Measurements from ENCODE around the gene SLC22A17. TPM values are rescaled to one million over a fixed set of nuclear protein-coding genes. Genes with fewer than 3 reads are reported as not detected.
"Not testable (repeated sequence)": the region's sequence is repeated elsewhere in the genome, so short reads cannot be mapped to it uniquely, and the experiment has no call there.

SLC22A17 gene
- total and polyA plus RNA-seq, 9 donors: 8.9 to 48.0 (median 34.3) TPM

DNA sequence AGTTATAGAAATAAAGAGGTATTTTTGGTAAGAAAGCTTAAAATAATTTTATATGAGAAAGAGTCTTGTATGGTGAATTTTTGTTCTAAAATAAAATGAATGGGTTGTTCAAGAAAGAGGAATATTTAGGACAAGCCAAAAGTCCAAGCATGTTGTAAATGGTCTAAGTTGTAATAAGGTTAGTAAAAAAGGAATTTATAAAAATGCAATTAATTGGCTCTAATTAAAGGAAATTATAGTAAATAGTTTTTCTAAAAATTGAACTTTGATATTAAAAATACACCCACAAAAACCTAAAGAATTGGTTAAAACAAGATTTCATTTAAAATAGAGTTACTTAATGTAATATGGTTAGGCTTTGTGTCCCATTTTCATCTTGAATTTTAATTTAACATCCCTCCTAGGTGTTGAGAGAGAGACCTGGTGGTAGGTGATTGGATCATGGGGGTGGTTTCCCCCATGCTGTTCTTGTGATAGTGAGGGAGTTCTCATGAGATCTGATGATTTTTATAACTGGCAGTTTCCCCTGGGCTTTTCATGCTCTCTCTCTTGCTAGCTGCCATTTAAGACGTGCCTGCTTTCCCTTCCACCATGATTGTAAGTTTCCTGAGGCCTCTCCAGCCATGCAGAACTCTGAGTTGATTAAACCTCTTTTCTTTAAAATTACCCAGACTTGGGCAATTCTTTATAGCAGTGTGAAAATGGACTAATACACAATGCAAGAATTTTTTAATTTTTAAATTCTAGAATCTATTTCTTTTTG lies 13.0 kb downstream of the SLC22A17 start:
- intact Hi-C loops (cut with DNase I): no loop called here
- WGBS, 3 donors: 67 to 82% (median 74%) methylated on average over 1 of the region's 1 CpG
- no peak for TF ChIP-seq EP300 (IDR thresholded peaks at IDR 0.05)
- TF ChIP-seq POLR2A (IDR thresholded peaks at IDR 0.05): no peak
- TF ChIP-seq, protein P1, sequence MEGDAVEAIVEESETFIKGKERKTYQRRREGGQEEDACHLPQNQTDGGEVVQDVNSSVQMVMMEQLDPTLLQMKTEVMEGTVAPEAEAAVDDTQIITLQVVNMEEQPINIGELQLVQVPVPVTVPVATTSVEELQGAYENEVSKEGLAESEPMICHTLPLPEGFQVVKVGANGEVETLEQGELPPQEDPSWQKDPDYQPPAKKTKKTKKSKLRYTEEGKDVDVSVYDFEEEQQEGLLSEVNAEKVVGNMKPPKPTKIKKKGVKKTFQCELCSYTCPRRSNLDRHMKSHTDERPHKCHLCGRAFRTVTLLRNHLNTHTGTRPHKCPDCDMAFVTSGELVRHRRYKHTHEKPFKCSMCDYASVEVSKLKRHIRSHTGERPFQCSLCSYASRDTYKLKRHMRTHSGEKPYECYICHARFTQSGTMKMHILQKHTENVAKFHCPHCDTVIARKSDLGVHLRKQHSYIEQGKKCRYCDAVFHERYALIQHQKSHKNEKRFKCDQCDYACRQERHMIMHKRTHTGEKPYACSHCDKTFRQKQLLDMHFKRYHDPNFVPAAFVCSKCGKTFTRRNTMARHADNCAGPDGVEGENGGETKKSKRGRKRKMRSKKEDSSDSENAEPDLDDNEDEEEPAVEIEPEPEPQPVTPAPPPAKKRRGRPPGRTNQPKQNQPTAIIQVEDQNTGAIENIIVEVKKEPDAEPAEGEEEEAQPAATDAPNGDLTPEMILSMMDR (IDR thresholded peaks at IDR 0.05): no peak

DNA sequence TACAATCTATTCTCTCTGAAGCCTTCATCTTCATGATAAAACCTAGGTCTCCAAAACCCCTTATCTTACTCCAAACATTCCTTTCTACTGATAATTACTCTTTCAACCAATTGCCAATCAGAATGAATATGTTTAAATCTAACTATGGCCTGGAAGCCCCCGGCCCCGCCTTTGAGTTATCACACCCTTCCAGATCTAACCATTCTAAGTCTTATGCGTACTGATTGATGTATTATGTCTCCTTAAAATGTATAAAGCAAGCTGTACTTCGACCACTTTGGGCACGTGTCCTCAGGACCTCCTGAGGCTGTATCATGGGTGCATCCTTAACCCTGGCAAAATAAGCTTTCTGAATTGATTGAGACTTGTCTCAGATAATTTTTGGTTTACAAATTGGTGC lies 17.1 kb downstream of the SLC22A17 start:
- Histone ChIP-seq H3K36me3 (no peaks in the 10 kb centered on the region), H3K4me3 (no peak overlapping the region), H3K4me1 (ENCODE audit: insufficient read depth) (no peaks in the 10 kb centered on the region), H3K9me3 (no peaks in the 10 kb centered on the region), H3K27me3 (no peaks in the 10 kb centered on the region), H3K27ac (no peak overlapping the region)
- TF ChIP-seq, protein P1 (IDR thresholded peaks at IDR 0.05): no peak
- TF ChIP-seq POLR2A (IDR thresholded peaks at IDR 0.05): no peak
- no peak for TF ChIP-seq EP300 (IDR thresholded peaks at IDR 0.05)
- intact Hi-C loops (cut with DNase I): no loop called here
- DNase-seq: no peak
- WGBS, 3 donors: 81 to 90% (median 83%) methylated on average over 5 of the region's 5 CpGs

More for the DNA sequence above, 13.0 kb downstream of the SLC22A17 start:
- Histone ChIP-seq H3K27me3 (no peaks in the 10 kb centered on the region), H3K27ac (no peak overlapping the region), H3K4me1 (ENCODE audit: insufficient read depth) (no peaks in the 10 kb centered on the region), H3K4me3 (no peak overlapping the region), H3K9me3 (no peaks in the 10 kb centered on the region), H3K36me3 (no peaks in the 10 kb centered on the region)
- no peak for DNase-seq

GRCh38 chr14:23327947-23328744 lies 24.5 kb downstream of the SLC22A17 start:
- no peaks in the 10 kb centered on the region for H3K27me3 ChIP-seq
- WGBS, 3 donors: 12 to 18% (median 14%) methylated on average over 4 of the region's 4 CpGs
- peaks cover 2% of the 10 kb centered on the region for H3K4me1 ChIP-seq (ENCODE audit: insufficient read depth)
- peak in 4 of 5 donors; percentile 59 to 84 (median 66) for DNase-seq
- no peaks in the 10 kb centered on the region for H3K36me3 ChIP-seq
- no peak overlapping the region for H3K27ac ChIP-seq
- H3K9me3 ChIP-seq: no peaks in the 10 kb centered on the region
- intact Hi-C loops (cut with DNase I): loop anchor here (5.0 to 10.0 kb wide), 6 partner anchors 49 to 237 kb away; partner anchors contain the start of genes NGDN (in 3 of the 4), CMTM5 (in 2 of the 4), AP1G2 (in 1 of the 4) and THTPA (in 1 of the 4)
- TF ChIP-seq POLR2A (IDR thresholded peaks at IDR 0.05): no peak
- TF ChIP-seq, protein P1 (IDR thresholded peaks at IDR 0.05): peak; percentile 68 to 85 (median 83)
- no peak overlapping the region for H3K4me3 ChIP-seq

GRCh38 chr14:23326491-23327332 lies 26.0 kb downstream of the SLC22A17 start:
- H3K27me3 ChIP-seq: no peaks in the 10 kb centered on the region
- peaks cover 3% of the 10 kb centered on the region for H3K4me1 ChIP-seq (ENCODE audit: insufficient read depth)
- H3K9me3 ChIP-seq: no peaks in the 10 kb centered on the region
- no peak for TF ChIP-seq POLR2A (IDR thresholded peaks at IDR 0.05)
- TF ChIP-seq, protein P1 (IDR thresholded peaks at IDR 0.05): no peak
- no peak for TF ChIP-seq EP300 (IDR thresholded peaks at IDR 0.05)
- 62 to 66% (median 63%) methylated on average over 13 of the region's 13 CpGs for WGBS, 3 donors
- DNase-seq: no peak
- H3K27ac ChIP-seq: no peak overlapping the region
- no peak overlapping the region for H3K4me3 ChIP-seq
- intact Hi-C loops (cut with DNase I): loop anchor here (5.0 to 10.0 kb wide), 6 partner anchors 51 to 238 kb away; partner anchors contain the start of genes NGDN (in 3 of the 4), CMTM5 (in 2 of the 4), AP1G2 (in 1 of the 4) and THTPA (in 1 of the 4)
- H3K36me3 ChIP-seq: no peaks in the 10 kb centered on the region

DNA sequence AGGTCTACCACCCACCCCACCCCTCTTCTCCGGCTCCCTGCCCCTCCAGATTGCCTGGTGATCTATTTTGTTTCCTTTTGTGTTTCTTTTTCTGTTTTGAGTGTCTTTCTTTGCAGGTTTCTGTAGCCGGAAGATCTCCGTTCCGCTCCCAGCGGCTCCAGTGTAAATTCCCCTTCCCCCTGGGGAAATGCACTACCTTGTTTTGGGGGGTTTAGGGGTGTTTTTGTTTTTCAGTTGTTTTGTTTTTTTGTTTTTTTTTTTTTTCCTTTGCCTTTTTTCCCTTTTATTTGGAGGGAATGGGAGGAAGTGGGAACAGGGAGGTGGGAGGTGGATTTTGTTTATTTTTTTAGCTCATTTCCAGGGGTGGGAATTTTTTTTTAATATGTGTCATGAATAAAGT lies 26.9 kb downstream of the SLC22A17 start:
- not testable (repeated sequence) for H3K27me3 ChIP-seq; H3K4me1 ChIP-seq (ENCODE audit: insufficient read depth); H3K36me3 ChIP-seq; H3K4me3 ChIP-seq; H3K27ac ChIP-seq; DNase-seq; H3K9me3 ChIP-seq
- 56 to 83% (median 76%) methylated on average over 5 of the region's 5 CpGs for WGBS, 3 donors
- intact Hi-C loops (cut with DNase I): loop anchor here (5.0 to 10.0 kb wide), 6 partner anchors 52 to 239 kb away; partner anchors contain the start of genes NGDN (in 3 of the 4), CMTM5 (in 2 of the 4), AP1G2 (in 1 of the 4) and THTPA (in 1 of the 4)

Data from ovary (tissue), 9 donors.